ENCODE results near the gene HIGD1C.
"Not testable (repeated sequence)": the region's sequence is repeated elsewhere in the genome, so short reads cannot be mapped to it uniquely, and the experiment has no call there.

HIGD1C gene

GRCh38 chr12:50984586-50985298 is 32.4 kb downstream of the HIGD1C start:
- peak; percentile 35 for DNase-seq (ENCODE audit: low spot score)

GRCh38 chr12:50985322-50985721 is 33.0 kb downstream of the HIGD1C start:
- peak; percentile 17 for DNase-seq (ENCODE audit: low spot score)

GRCh38 chr12:50986966-50987737 is 34.8 kb downstream of the HIGD1C start:
- DNase-seq (ENCODE audit: low spot score): peak; percentile 68

GRCh38 chr12:50988051-50988450 is 35.7 kb downstream of the HIGD1C start:
- DNase-seq (ENCODE audit: low spot score): no peak

GRCh38 chr12:50988871-50989270 is 36.5 kb downstream of the HIGD1C start:
- DNase-seq (ENCODE audit: low spot score): no peak

GRCh38 chr12:50990147-50990727 is 37.9 kb downstream of the HIGD1C start:
- DNase-seq (ENCODE audit: low spot score): no peak

GRCh38 chr12:50990791-50991190 is 38.4 kb downstream of the HIGD1C start:
- no peak for DNase-seq (ENCODE audit: low spot score)

- DNase-seq (ENCODE audit: low spot score): no peak
Measured at GRCh38 chr12:50991291-50991690, 38.9 kb downstream of the HIGD1C start.

- no peak for DNase-seq (ENCODE audit: low spot score)
Measured at GRCh38 chr12:50992819-50993218, 40.5 kb downstream of the HIGD1C start.

GRCh38 chr12:50999093-50999492 is 46.7 kb downstream of the HIGD1C start:
- DNase-seq (ENCODE audit: low spot score): no peak

GRCh38 chr12:51000245-51000644 is 47.9 kb downstream of the HIGD1C start:
- no peak for DNase-seq (ENCODE audit: low spot score)

- DNase-seq (ENCODE audit: low spot score): no peak
Measured at GRCh38 chr12:51001799-51002198, 49.5 kb downstream of the HIGD1C start.

GRCh38 chr12:51004504-51004903 is 52.2 kb downstream of the HIGD1C start:
- no peak for DNase-seq (ENCODE audit: low spot score)

GRCh38 chr12:51005030-51005429 is 52.7 kb downstream of the HIGD1C start:
- no peak for DNase-seq (ENCODE audit: low spot score)

- no peak for DNase-seq (ENCODE audit: low spot score)
Measured at GRCh38 chr12:51005671-51006070, 53.3 kb downstream of the HIGD1C start.

GRCh38 chr12:51008329-51009055 is 56.1 kb downstream of the HIGD1C start:
- no peak for DNase-seq (ENCODE audit: low spot score)

- peak; percentile 93 for DNase-seq (ENCODE audit: low spot score)
Measured at GRCh38 chr12:51009056-51009440, 56.7 kb downstream of the HIGD1C start.

GRCh38 chr12:51011955-51012354 is 59.6 kb downstream of the HIGD1C start:
- no peak for DNase-seq (ENCODE audit: low spot score)

- no peak for DNase-seq (ENCODE audit: low spot score)
Measured at GRCh38 chr12:51012570-51013236, 60.4 kb downstream of the HIGD1C start.

GRCh38 chr12:51013441-51013840 is 61.1 kb downstream of the HIGD1C start:
- DNase-seq (ENCODE audit: low spot score): no peak

GRCh38 chr12:51014467-51014866 is 62.1 kb downstream of the HIGD1C start:
- DNase-seq (ENCODE audit: low spot score): not testable (repeated sequence)

- DNase-seq (ENCODE audit: low spot score): no peak
Measured at GRCh38 chr12:51017452-51017851, 65.1 kb downstream of the HIGD1C start.

All from globus pallidus (tissue), 1 donor.